ENCODE results near the gene SRR. TPM values are rescaled to one million over a fixed set of nuclear protein-coding genes. Genes with fewer than 3 reads are reported as not detected.

SRR gene
- total RNA-seq, 2 donors from 2014 or later, result 10.5 to 20.8 TPM

DNA sequence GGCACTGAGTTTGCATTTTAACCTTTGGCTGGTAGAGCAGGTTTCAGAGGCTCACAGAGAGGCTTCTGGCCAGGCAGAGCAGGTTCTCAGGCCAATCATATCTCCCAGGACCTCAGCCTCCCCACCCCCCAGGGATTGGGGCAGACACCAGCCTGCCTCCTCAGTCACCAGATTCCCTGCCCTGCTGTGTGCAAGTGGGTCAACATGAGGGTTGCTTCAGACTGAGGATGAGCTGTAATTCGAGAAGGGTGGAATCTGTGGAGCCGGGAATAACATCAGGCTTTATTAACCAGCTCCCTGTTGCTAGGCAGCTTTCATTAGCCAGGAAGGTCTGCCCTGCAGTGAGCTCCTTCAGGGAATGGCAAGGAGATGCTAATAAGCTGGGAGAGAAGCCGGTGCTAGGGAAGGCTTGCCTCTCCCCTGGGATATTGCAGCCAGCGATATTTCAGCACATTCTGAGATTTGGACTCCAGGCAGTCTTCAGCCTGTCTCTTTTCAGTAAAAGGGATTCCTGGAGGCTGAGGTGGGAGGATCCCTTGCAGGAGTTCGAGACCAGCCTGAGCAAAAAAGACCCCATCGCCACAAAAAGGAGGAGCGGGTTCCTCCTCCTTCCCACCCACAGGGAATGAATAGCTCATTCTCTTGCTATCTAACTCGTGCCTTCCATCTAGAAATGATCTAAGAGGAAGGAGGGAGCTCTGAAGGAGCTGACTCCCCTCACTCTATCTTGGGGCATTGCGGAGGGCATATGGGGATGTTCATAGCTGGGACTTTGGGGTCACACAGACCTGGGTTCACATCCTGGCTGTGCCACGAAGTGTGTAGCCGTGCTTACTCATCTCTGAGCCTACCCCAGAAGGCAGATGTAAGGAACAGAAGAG, 44.3 kb downstream of the SRR start:
- Histone ChIP-seq H3K9me3 (no peaks in the 10 kb centered on the region), H3K27ac (no peak overlapping the region), H3K27me3 (replicated peaks; ENCODE audit: insufficient read depth) (no peaks in the 10 kb centered on the region), H3K4me1 (ENCODE audit: control insufficient read depth in 1 of 2, low read depth in 2 of 2) (no peaks in the 10 kb centered on the region), H3K4me3 (no peak overlapping the region), H3K36me3 (no peaks in the 10 kb centered on the region)
- TF ChIP-seq, protein P1, sequence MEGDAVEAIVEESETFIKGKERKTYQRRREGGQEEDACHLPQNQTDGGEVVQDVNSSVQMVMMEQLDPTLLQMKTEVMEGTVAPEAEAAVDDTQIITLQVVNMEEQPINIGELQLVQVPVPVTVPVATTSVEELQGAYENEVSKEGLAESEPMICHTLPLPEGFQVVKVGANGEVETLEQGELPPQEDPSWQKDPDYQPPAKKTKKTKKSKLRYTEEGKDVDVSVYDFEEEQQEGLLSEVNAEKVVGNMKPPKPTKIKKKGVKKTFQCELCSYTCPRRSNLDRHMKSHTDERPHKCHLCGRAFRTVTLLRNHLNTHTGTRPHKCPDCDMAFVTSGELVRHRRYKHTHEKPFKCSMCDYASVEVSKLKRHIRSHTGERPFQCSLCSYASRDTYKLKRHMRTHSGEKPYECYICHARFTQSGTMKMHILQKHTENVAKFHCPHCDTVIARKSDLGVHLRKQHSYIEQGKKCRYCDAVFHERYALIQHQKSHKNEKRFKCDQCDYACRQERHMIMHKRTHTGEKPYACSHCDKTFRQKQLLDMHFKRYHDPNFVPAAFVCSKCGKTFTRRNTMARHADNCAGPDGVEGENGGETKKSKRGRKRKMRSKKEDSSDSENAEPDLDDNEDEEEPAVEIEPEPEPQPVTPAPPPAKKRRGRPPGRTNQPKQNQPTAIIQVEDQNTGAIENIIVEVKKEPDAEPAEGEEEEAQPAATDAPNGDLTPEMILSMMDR (IDR thresholded peaks at IDR 0.05), result no peak
- DNase-seq (ENCODE audit: low spot score) (no peak), ATAC-seq (ENCODE audit: insufficient number of reproducible peaks, low FRiP score, low read depth) (no peak)

DNA sequence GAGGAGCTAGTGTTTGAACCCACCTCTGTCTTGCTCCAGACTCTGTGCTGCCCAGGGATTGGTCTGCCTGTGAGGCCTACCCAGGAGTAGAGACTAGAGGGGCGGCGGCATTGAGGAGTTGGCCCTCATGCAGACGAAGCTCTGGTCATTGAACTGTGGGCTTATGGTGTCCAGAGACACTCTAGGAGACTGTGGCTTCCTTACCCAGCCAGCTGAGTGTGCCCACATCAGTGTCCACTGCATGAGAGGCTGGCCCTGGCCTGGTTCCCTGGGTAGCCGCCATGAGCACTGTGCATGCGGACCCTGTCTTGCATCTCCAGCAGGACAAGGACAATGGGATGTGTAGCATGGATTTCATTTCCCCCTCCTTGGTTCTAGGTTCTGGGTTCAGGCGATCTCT, 47.5 kb downstream of the SRR start:
- ATAC-seq (ENCODE audit: insufficient number of reproducible peaks, low FRiP score, low read depth), result no peak
- H3K36me3 ChIP-seq, result no peaks in the 10 kb centered on the region
- H3K4me3 ChIP-seq, result no peak overlapping the region
- H3K9me3 ChIP-seq, result no peaks in the 10 kb centered on the region
- H3K27me3 ChIP-seq (replicated peaks; ENCODE audit: insufficient read depth), result no peaks in the 10 kb centered on the region
- H3K27ac ChIP-seq, result no peak overlapping the region
- H3K4me1 ChIP-seq (ENCODE audit: control insufficient read depth in 1 of 2, low read depth in 2 of 2), result no peaks in the 10 kb centered on the region
- TF ChIP-seq, protein P1 (IDR thresholded peaks at IDR 0.05), result no peak
- no peak for DNase-seq (ENCODE audit: low spot score)

DNA sequence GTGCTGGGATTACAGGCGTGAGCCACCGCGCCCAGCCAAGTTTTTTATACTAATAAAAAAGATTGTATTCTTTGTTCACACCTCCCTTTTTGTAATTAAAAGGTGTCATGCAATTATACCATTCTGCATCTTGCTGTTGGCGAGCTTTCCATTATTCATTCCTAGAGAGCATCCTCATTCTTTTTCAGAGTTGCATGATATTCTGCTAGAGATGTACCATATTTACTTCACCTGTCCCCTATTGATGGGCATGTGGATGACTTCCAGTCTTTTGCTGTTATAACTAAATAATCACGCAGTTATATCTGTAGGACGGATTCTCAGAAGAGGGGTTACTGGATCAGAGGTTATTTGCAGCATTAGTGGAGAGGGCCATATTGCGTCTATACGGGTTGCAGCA, 50.6 kb downstream of the SRR start:
- no peak overlapping the region for H3K27ac ChIP-seq
- H3K4me3 ChIP-seq, result no peak overlapping the region
- TF ChIP-seq, protein P1 (IDR thresholded peaks at IDR 0.05), result no peak
- DNase-seq (ENCODE audit: low spot score) (no peak), ATAC-seq (ENCODE audit: insufficient number of reproducible peaks, low FRiP score, low read depth) (no peak)
- no peaks in the 10 kb centered on the region for H3K27me3 ChIP-seq (replicated peaks; ENCODE audit: insufficient read depth)
- H3K36me3 ChIP-seq, result no peaks in the 10 kb centered on the region
- H3K9me3 ChIP-seq, result no peaks in the 10 kb centered on the region
- H3K4me1 ChIP-seq (ENCODE audit: control insufficient read depth in 1 of 2, low read depth in 2 of 2), result no peaks in the 10 kb centered on the region

DNA sequence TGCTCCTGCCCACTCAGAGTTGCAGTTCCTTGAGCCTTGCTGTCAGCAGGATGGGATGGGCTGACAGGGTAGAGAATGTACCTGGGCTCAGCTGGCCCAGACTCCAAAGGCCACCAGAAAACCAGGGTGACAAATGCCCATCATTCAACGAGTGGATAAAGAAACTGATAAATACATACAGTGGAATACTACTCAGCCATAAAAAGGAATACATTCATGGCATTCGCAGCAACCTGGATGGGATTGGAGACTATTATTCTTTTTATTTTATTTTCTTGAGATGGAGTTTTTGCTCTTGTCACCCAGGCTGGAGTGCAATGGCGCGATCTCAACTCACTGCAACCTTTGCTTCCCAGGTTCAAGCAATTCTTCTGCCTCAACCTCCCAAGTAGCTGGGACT, 53.5 kb downstream of the SRR start:
- no peak overlapping the region for H3K27ac ChIP-seq
- no peaks in the 10 kb centered on the region for H3K36me3 ChIP-seq
- H3K27me3 ChIP-seq (replicated peaks; ENCODE audit: insufficient read depth), result no peaks in the 10 kb centered on the region
- no peaks in the 10 kb centered on the region for H3K4me1 ChIP-seq (ENCODE audit: control insufficient read depth in 1 of 2, low read depth in 2 of 2)
- DNase-seq (ENCODE audit: low spot score) (no peak), ATAC-seq (ENCODE audit: insufficient number of reproducible peaks, low FRiP score, low read depth) (no peak)
- H3K9me3 ChIP-seq, result no peaks in the 10 kb centered on the region
- TF ChIP-seq, protein P1 (IDR thresholded peaks at IDR 0.05), result no peak
- H3K4me3 ChIP-seq, result no peak overlapping the region

DNA sequence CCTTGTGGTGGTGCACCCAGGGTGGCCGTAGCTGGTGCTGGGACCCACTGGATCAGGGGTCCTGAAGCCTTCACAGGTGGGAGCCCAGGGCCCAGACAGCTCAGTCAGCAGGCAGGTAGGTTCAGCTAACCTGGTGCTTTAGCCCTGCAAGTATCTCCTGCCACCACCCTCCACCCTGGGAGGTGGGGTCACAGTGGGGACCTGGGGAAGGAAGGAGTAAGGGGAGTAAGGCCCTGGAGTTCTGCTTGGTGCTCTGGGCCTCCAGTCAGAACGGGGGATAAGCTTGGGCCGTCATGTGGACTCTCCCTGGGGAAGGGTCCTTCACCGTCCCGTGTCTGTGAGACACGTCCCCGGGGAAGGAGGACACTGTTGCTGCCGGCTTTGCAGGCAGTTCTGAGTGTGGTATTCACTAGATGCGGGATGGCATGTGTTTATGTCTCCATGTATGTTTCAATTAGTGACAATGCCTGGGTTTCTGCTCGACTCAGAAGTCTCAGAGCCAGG, 54.2 kb downstream of the SRR start:
- ATAC-seq (ENCODE audit: insufficient number of reproducible peaks, low FRiP score, low read depth), result no peak
- H3K4me1 ChIP-seq (ENCODE audit: control insufficient read depth in 1 of 2, low read depth in 2 of 2), result no peaks in the 10 kb centered on the region
- H3K36me3 ChIP-seq, result peaks cover 7% of the 10 kb centered on the region
- no peak overlapping the region for H3K4me3 ChIP-seq
- H3K27me3 ChIP-seq (replicated peaks; ENCODE audit: insufficient read depth), result no peaks in the 10 kb centered on the region
- no peak for DNase-seq (ENCODE audit: low spot score)
- TF ChIP-seq, protein P1 (IDR thresholded peaks at IDR 0.05), result no peak
- no peak overlapping the region for H3K27ac ChIP-seq
- no peaks in the 10 kb centered on the region for H3K9me3 ChIP-seq
